ENCODE results near the gene AHCYL2.

The AHCYL2 gene

GRCh38 chr7:129262324-129262723 lies 37.5 kb downstream of the AHCYL2 start:
- ChIA-PET POLR2A (no interaction called here), CTCF (interaction anchor here (0.9 to 5.8 kb wide), 7 partner anchors 9 to 53 kb away, joined by 3 to 38 read pairs (median 3); no protein-coding TSS in a partner anchor)
- TF ChIP-seq CTCF (IDR thresholded peaks at IDR 0.05; ENCODE audit: insufficient read depth, low read length, missing control alignments): no peak
- DNase-seq (ENCODE audit: low read depth, low spot score): no peak
- H3K4me3 ChIP-seq (ENCODE audit: low read depth, low read length): no peak overlapping the region

- CTCF ChIA-PET: interaction anchor here (0.9 to 5.8 kb wide), 7 partner anchors 8 to 104 kb away, joined by 3 to 38 read pairs (median 4); no protein-coding TSS in a partner anchor
- POLR2A ChIA-PET: no interaction called here
- H3K4me3 ChIP-seq (ENCODE audit: low read depth, low read length): no peak overlapping the region
- DNase-seq (ENCODE audit: low read depth, low spot score): no peak
- no peak for TF ChIP-seq CTCF (IDR thresholded peaks at IDR 0.05; ENCODE audit: insufficient read depth, low read length, missing control alignments)
Measured at GRCh38 chr7:129263168-129263567, 38.3 kb downstream of the AHCYL2 start.

- DNase-seq (ENCODE audit: low read depth, low spot score): no peak
- no peak for TF ChIP-seq CTCF (IDR thresholded peaks at IDR 0.05; ENCODE audit: insufficient read depth, low read length, missing control alignments)
- POLR2A ChIA-PET: no interaction called here
- H3K4me3 ChIP-seq (ENCODE audit: low read depth, low read length): no peak overlapping the region
- CTCF ChIA-PET: interaction anchor here (1.0 to 1.8 kb wide), 3 partner anchors 28 to 103 kb away, joined by 4 to 5 read pairs (median 4); no protein-coding TSS in a partner anchor
Measured at GRCh38 chr7:129264534-129264933, 39.7 kb downstream of the AHCYL2 start.

GRCh38 chr7:129265328-129265727 lies 40.5 kb downstream of the AHCYL2 start:
- no peak for TF ChIP-seq CTCF (IDR thresholded peaks at IDR 0.05; ENCODE audit: insufficient read depth, low read length, missing control alignments)
- CTCF ChIA-PET: interaction anchor here (1.0 to 1.5 kb wide), 2 partner anchors 29 to 47 kb away, joined by 4 to 5 read pairs; no protein-coding TSS in a partner anchor
- no peak overlapping the region for H3K4me3 ChIP-seq (ENCODE audit: low read depth, low read length)
- POLR2A ChIA-PET: no interaction called here
- no peak for DNase-seq (ENCODE audit: low read depth, low spot score)

- TF ChIP-seq CTCF (IDR thresholded peaks at IDR 0.05; ENCODE audit: insufficient read depth, low read length, missing control alignments): no peak
Measured at GRCh38 chr7:129266181-129266580, 41.4 kb downstream of the AHCYL2 start.

GRCh38 chr7:129270077-129270476 lies 45.2 kb downstream of the AHCYL2 start:
- ChIA-PET CTCF (interaction anchor here (1.7 to 7.2 kb wide), 8 partner anchors 9 to 202 kb away, joined by 3 to 82 read pairs (median 13); no protein-coding TSS in a partner anchor), POLR2A (no interaction called here)
- DNase-seq (ENCODE audit: low read depth, low spot score): no peak
- no peak overlapping the region for H3K4me3 ChIP-seq (ENCODE audit: low read depth, low read length)
- TF ChIP-seq CTCF (IDR thresholded peaks at IDR 0.05; ENCODE audit: insufficient read depth, low read length, missing control alignments): no peak

More at GRCh38 chr7:129266181-129266580, 41.4 kb downstream of the AHCYL2 start:
- DNase-seq (ENCODE audit: low read depth, low spot score): no peak
- POLR2A ChIA-PET: no interaction called here
- H3K4me3 ChIP-seq (ENCODE audit: low read depth, low read length): no peak overlapping the region
- CTCF ChIA-PET: interaction anchor here (7.2 kb wide), 1 partner anchor 46 kb away, joined by 82 read pairs; no protein-coding TSS in a partner anchor

Data from AG04449 (cell line).